ENCODE results near the gene FAIM2. TPM values are rescaled to one million over a fixed set of nuclear protein-coding genes. Genes with fewer than 3 reads are reported as not detected.
A peak's percentile ranks its signal among the peaks of the same experiment; 100 is the strongest.

Gene FAIM2
- total RNA-seq, 1 donor from 2014 or later: 2.9 TPM

GRCh38 chr12:49824895-49825294 lies 78.8 kb downstream of the FAIM2 start:
- no peak for DNase-seq
- peaks cover 50% of the 10 kb centered on the region for H3K4me1 ChIP-seq
- no peaks in the 10 kb centered on the region for H3K36me3 ChIP-seq
- H3K4me3 ChIP-seq: peak overlapping the region; percentile 22
- peak in 1 of 2 donors; percentile 24 for ATAC-seq
- TF ChIP-seq, protein P1, sequence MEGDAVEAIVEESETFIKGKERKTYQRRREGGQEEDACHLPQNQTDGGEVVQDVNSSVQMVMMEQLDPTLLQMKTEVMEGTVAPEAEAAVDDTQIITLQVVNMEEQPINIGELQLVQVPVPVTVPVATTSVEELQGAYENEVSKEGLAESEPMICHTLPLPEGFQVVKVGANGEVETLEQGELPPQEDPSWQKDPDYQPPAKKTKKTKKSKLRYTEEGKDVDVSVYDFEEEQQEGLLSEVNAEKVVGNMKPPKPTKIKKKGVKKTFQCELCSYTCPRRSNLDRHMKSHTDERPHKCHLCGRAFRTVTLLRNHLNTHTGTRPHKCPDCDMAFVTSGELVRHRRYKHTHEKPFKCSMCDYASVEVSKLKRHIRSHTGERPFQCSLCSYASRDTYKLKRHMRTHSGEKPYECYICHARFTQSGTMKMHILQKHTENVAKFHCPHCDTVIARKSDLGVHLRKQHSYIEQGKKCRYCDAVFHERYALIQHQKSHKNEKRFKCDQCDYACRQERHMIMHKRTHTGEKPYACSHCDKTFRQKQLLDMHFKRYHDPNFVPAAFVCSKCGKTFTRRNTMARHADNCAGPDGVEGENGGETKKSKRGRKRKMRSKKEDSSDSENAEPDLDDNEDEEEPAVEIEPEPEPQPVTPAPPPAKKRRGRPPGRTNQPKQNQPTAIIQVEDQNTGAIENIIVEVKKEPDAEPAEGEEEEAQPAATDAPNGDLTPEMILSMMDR (IDR thresholded peaks at IDR 0.05): no peak
- no peaks in the 10 kb centered on the region for H3K27me3 ChIP-seq (ENCODE audit: low read depth)
- intact Hi-C loops (cut with DNase I): no loop called here
- H3K27ac ChIP-seq: peak overlapping the region; percentile 73
- H3K9me3 ChIP-seq: no peaks in the 10 kb centered on the region

DNA sequence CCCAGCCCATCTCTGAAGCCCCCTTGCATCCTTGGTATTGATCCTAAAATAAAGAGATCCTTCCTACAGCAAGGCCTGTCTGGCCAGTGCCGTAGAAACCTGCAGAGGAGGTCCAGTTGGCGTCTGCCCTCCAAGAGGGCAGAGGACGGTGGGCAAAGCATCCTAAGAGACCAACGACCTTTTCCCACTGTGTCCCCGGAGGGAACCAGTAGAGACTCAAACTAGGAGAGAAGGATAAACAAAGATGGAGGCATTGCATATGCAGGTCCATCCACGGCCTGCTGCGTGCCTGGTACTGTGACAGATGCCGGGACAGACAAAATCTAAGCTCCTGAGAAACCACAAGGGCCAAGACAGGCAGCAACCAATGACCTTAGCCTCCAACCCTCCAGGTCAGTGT lies 79.3 kb downstream of the FAIM2 start:
- Histone ChIP-seq H3K4me3 (no peak overlapping the region), H3K27ac (peak overlapping the region; percentile 73), H3K4me1 (peaks cover 50% of the 10 kb centered on the region), H3K9me3 (no peaks in the 10 kb centered on the region), H3K36me3 (no peaks in the 10 kb centered on the region), H3K27me3 (ENCODE audit: low read depth) (no peaks in the 10 kb centered on the region)
- DNase-seq (no peak), ATAC-seq (no peak)
- TF ChIP-seq, protein P1 (IDR thresholded peaks at IDR 0.05): no peak
- intact Hi-C loops (cut with DNase I): no loop called here

DNA sequence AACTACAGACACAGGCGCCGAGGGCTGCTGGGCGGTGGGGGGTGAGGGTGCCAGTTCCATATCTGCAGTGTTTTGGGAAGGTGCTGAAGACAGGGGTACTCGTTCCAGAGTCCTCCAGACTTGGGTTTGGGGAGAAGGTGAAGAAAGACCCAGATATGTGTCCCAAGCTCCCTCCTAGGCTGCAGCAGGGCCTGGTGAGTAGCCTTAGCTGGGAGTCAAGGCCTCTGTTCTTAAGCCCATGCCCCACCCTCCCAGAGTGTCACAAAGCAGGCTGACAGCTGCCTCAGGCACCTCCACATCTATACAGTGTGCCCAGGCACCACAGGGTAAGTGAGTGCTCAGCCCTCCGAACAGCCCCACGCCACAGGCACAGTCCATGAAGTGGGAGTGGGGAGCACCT lies 79.7 kb downstream of the FAIM2 start:
- H3K4me1 ChIP-seq: peaks cover 46% of the 10 kb centered on the region
- ATAC-seq (no peak), DNase-seq (no peak)
- no peaks in the 10 kb centered on the region for H3K9me3 ChIP-seq
- no peaks in the 10 kb centered on the region for H3K36me3 ChIP-seq
- intact Hi-C loops (cut with DNase I): no loop called here
- H3K27ac ChIP-seq: peak overlapping the region; percentile 73
- TF ChIP-seq, protein P1 (IDR thresholded peaks at IDR 0.05): no peak
- H3K27me3 ChIP-seq (ENCODE audit: low read depth): no peaks in the 10 kb centered on the region
- no peak overlapping the region for H3K4me3 ChIP-seq

DNA sequence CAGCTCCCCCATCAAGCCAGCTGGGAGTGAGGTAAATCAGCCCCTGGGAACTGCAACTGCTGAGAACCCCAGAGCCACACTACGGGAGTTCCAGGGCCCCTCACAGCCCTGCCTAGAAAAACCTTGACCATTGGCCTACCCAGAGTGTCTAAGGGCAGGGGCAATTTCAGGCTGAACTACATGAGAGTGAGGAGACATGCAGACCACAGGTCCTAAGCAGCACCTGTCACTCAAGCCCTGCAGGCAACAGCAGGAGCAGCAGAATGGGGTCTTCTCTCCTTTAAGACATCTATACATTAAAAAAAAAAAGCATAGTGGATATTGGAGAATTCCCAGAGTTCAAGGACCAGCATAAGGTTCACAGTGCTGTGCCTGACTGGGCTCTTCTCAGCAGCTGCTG lies 80.3 kb downstream of the FAIM2 start:
- DNase-seq (no peak), ATAC-seq (no peak)
- intact Hi-C loops (cut with DNase I): no loop called here

GRCh38 chr12:49821373-49822287 lies 82.1 kb downstream of the FAIM2 start:
- no peak for DNase-seq
- no peak overlapping the region for H3K4me3 ChIP-seq
- peaks cover 36% of the 10 kb centered on the region for H3K4me1 ChIP-seq
- no peaks in the 10 kb centered on the region for H3K9me3 ChIP-seq
- TF ChIP-seq, protein P1 (IDR thresholded peaks at IDR 0.05): no peak
- no peak overlapping the region for H3K27ac ChIP-seq
- H3K27me3 ChIP-seq (ENCODE audit: low read depth): no peaks in the 10 kb centered on the region
- intact Hi-C loops (cut with DNase I): no loop called here
- no peak for ATAC-seq
- no peaks in the 10 kb centered on the region for H3K36me3 ChIP-seq

More for the DNA sequence above, 80.3 kb downstream of the FAIM2 start:
- Histone ChIP-seq H3K36me3 (no peaks in the 10 kb centered on the region), H3K27me3 (ENCODE audit: low read depth) (no peaks in the 10 kb centered on the region), H3K4me1 (peaks cover 44% of the 10 kb centered on the region), H3K27ac (no peak overlapping the region), H3K9me3 (no peaks in the 10 kb centered on the region), H3K4me3 (no peak overlapping the region)
- TF ChIP-seq, protein P1 (IDR thresholded peaks at IDR 0.05): no peak

Measured in lower lobe of right lung (tissue), 2 donors.